ENCODE measurements around the gene IGFALS. TPM values are rescaled to one million over a fixed set of nuclear protein-coding genes. Genes with fewer than 3 reads are reported as not detected.

IGFALS gene
- total RNA-seq, 1 donor = not detected

DNA sequence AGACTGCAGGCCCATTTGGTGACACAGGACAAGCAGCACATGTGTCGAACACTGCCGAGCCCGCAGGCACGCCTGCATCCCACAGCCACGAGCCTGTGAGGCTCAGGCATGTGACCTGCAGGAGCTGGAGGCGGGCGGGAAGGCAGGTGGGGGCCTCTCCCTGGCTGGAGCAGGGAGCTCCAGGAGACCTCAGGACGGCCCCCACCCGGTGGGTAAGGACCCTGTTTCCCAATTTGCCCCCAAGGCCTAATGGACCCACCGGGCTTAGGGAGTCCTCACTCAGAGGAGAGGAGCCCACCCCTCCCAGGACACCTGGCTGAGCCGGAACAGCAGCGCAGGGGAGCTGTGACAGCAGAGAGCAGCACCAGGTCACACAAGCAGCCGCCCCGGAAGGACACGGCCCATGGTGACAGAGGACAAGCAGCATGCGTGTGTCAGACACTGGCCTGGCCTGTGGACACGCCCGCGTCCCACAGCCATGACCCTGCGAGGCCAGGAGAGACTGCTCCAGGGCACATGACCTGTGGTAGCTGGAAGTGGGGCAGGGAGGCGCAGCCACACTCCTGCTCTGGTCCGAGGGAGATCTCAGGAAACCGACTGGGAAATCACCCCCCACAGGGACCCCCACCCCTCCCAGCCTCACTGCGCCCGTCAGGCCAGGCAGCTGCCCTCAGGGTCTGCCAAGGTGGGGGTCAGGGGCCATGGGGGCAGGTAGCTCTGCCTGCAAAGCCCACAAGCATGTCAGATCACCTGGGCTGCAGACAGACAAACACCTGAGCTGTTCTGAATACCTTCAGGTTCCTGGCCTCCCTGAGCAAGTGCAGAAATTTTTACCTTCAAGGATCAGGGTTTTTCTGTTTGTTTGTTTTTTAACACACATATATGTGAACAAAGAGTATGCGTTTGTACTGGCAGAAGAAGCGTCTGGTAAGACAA lies 13.5 kb downstream of the IGFALS start:
- TF ChIP-seq, protein P1, sequence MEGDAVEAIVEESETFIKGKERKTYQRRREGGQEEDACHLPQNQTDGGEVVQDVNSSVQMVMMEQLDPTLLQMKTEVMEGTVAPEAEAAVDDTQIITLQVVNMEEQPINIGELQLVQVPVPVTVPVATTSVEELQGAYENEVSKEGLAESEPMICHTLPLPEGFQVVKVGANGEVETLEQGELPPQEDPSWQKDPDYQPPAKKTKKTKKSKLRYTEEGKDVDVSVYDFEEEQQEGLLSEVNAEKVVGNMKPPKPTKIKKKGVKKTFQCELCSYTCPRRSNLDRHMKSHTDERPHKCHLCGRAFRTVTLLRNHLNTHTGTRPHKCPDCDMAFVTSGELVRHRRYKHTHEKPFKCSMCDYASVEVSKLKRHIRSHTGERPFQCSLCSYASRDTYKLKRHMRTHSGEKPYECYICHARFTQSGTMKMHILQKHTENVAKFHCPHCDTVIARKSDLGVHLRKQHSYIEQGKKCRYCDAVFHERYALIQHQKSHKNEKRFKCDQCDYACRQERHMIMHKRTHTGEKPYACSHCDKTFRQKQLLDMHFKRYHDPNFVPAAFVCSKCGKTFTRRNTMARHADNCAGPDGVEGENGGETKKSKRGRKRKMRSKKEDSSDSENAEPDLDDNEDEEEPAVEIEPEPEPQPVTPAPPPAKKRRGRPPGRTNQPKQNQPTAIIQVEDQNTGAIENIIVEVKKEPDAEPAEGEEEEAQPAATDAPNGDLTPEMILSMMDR (IDR thresholded peaks at IDR 0.05; ENCODE audit: insufficient read depth, low read depth, low read length) = no peak
- no peak overlapping the region for H3K4me3 ChIP-seq (ENCODE audit: low read depth, low read length)
- no peak for DNase-seq (ENCODE audit: low read depth)

DNA sequence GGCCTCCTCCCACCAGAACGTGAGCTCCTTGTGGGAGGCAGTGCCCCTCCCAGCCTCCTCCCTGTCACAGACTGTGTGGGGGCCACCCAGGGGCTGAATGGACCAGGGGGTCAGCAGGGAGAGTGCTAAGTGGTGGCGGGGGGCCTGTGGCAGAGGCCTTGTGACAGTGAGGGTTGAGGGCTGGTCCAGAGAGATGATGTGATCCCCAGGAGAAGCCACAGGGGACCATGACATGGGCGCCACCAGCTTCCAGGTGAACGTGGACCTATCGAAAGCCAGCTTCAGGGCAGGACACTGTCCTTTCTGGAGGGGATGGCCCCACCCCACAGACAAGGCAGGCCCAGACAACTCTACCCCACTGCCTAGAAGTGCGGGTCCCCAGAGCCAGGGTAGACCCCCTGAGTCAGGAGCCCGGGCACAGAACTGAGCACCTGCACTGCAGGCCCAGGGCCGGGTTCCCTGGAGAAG lies 14.2 kb downstream of the IGFALS start:
- no peak for DNase-seq (ENCODE audit: low read depth)
- no peak overlapping the region for H3K4me3 ChIP-seq (ENCODE audit: low read depth, low read length)
- TF ChIP-seq, protein P1 (IDR thresholded peaks at IDR 0.05; ENCODE audit: insufficient read depth, low read depth, low read length) = no peak

DNA sequence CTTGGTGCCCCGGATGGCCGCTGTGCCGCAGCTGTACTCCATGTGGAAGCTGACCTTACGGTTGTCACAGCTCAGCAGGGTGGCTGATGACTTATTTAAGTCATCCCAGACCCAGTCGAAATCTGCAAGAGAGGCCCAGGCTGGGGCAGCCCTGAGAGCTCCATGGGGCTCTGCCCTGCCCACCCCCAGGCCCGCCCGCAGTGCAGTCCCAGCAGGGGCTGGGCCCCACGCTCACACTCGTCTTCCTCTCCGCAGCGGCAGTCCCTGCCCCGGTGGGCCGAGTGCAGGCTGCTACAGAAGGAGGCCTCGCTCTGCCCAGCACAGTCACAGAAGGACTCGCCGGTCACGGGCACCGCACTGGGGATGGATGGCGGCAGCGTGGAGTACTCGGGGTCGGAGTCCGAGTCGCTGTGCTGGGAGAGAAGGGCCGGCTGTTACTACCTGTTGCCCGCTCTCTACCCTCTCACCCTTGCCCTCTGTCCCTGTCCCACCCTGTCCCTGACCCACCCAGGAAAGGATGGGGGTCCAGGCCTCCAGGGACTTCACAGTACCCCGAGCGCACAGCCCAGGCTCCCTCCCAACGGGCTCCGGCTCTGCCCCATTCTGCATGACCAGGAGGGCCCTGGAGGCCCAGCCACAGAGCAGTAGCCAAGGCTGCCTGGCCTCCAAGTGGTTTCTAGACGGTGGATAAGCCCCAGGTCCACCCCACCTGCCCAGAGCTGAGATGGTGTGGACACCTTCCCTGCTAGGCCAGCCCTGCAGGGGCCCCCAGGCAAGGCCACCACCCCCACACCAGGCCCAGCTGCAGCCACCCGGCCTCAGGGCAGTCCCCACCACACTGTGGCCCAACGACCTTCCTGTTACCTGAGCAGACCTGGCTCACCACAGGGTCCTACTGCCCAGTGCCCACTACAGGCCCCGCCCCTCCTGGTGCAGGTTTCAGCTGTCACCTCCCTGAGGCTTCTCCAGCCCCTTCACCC lies 15.0 kb downstream of the IGFALS start:
- peak; percentile 9 for DNase-seq (ENCODE audit: low read depth)
- no peak overlapping the region for H3K4me3 ChIP-seq (ENCODE audit: low read depth, low read length)
- TF ChIP-seq, protein P1 (IDR thresholded peaks at IDR 0.05; ENCODE audit: insufficient read depth, low read depth, low read length) = no peak

DNA sequence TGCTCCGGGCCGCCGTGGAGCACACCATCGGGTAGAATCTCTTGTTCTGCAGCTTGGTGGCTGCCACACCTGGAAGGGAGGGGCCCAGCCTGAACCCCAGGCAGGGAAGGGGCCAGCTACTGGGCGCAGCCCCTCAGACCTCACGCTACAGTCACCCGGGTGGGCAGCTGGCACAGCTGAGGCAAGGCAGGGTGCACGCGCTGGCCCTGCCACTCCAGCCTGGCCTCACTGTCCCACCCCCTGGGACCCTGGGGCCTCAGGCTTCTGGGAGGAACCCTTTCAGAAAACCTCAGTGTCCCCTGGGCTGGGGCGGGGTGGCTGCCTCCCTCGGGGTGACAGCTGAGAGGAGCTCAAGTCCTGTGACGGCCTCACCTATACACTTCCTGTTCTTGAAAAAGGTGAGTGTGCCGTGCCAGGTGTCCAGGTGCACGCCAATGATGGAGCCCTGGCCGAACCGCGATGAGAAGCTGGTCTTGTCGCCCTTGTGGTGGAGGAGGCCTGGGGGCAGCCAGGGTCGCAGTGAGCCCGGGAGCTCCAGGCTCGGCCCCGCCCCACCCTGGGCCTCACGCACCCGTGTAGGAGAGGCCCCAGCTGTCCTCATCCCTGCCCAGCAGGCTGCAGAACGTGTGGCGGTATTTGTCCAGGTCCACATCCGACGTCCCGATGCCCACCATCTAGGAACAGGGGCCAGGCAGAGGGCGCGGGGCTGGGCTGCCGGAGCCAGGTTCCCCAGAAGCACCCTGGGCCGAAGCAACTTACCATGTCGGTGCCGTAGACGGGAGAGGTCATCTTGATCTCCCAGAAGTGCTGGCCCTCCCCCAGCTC lies 15.9 kb downstream of the IGFALS start:
- no peak overlapping the region for H3K4me3 ChIP-seq (ENCODE audit: low read depth, low read length)
- no peak for DNase-seq (ENCODE audit: low read depth)
- TF ChIP-seq, protein P1 (IDR thresholded peaks at IDR 0.05; ENCODE audit: insufficient read depth, low read depth, low read length) = no peak

DNA sequence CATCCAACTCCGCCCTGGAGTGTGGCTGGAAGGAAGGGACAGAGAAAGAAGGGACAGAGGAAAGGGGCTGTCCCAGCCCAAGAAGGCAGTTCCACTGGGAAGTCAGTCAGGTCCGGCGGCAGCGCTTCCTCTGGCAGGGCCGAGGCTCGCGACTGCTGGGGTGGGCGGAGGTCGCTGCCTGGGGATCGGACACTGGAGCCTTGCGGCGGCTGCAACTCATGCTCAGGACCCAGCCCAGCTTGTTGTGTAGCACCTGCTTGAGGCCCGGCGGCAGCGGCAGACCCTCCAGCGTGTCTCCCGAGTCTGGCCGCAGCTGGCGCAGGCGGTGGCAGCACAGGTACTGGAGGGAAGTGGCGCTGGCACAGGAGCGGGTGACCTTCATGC lies 16.5 kb downstream of the IGFALS start:
- no peak for DNase-seq (ENCODE audit: low read depth)
- no peak overlapping the region for H3K4me3 ChIP-seq (ENCODE audit: low read depth, low read length)
- TF ChIP-seq, protein P1 (IDR thresholded peaks at IDR 0.05; ENCODE audit: insufficient read depth, low read depth, low read length) = no peak

DNA sequence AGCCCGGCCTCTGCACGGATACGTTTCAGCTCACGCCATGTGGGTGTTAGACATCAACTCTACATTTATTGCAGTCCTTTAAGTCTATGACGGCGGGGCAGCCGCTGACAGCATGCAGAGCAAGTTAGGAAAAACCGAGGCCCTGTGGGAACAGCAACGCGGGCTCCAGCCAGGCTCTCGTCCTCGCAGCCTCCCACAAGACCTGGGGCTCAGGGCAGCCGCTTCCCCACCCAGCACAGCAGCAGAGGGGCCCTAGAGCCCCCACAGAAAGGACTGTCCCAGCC lies 16.9 kb downstream of the IGFALS start:
- TF ChIP-seq, protein P1 (IDR thresholded peaks at IDR 0.05; ENCODE audit: insufficient read depth, low read depth, low read length) = no peak
- no peak overlapping the region for H3K4me3 ChIP-seq (ENCODE audit: low read depth, low read length)
- no peak for DNase-seq (ENCODE audit: low read depth)

Measured in fibroblast of villous mesenchyme (primary cell).